DLD1 (cell line): ENCODE measurements around the gene CREB5.

Experiments
- in situ Hi-C: cut with HindIII; loops from 2 replicates; pipeline ENCODE4 v1.10.0; 2017; ENCODE audit warnings: low sequenced_read_pairs

The CREB5 gene

GRCh38 chr7:28701731-28702130 is 289.4 kb downstream of the CREB5 start:
- in situ Hi-C loops, result no loop called here

GRCh38 chr7:28702171-28702570 is 289.9 kb downstream of the CREB5 start:
- in situ Hi-C loops, result no loop called here

DNA sequence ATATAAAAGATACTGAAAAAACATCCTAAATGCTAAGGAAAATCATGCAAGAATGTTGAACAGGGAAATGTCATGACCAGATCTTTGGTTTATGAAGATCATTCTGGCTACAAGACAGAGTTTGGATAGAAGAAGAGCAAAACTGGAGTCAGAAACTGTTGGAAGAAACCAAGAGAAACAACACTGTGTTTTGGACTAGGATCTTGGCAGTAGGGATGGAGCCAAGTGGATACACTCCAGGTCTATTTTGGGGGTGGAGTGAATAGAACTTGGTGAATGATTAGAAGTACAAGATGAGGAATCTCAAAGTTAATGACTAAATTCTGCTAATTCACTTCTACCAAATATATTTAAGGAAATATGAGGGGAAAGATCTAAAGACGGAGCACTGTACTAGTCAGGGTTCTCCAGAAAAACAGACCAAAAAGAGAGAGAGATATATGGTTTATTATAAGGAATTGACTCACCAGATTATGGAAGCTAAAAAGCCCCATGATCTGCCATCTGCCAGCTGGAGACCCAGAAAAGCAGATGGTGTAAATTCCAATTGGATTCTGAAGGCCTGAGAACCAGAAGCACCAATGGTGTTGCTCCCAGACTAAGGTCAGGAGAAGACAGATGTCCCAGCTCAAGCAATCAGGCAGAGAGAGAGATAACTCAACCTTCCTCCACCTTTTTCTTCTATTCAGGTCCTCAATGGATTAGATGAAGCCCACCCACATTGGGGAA is 290.9 kb downstream of the CREB5 start:
- in situ Hi-C loops, result no loop called here

- in situ Hi-C loops, result no loop called here
Measured at GRCh38 chr7:28704706-28705105, 292.4 kb downstream of the CREB5 start.

GRCh38 chr7:28705350-28705749 is 293.0 kb downstream of the CREB5 start:
- in situ Hi-C loops, result no loop called here

- in situ Hi-C loops, result no loop called here
Measured at GRCh38 chr7:28706584-28706983, 294.3 kb downstream of the CREB5 start.

DNA sequence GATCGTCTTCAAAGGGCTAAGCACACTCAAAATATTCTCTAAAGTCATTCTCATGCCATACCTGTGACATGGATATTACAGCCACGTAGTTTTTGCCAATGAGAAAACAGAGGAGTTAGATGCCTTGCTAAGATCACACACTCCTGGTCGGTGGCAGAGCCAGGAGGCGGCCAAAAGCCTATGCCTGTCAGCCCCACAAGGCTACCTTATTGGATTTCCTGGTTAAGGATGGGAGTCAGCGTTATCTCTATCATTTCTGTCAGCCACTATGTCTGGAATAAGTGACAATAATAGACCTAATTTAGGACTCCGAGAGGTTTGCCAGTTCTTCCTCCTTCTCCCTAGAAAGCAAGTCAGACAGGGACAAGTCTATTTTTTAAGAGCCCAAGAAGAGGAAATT is 295.0 kb downstream of the CREB5 start:
- in situ Hi-C loops, result no loop called here

- in situ Hi-C loops, result no loop called here
Measured at GRCh38 chr7:28708033-28708951, 296.0 kb downstream of the CREB5 start.

GRCh38 chr7:28709748-28710147 is 297.4 kb downstream of the CREB5 start:
- in situ Hi-C loops, result no loop called here

DNA sequence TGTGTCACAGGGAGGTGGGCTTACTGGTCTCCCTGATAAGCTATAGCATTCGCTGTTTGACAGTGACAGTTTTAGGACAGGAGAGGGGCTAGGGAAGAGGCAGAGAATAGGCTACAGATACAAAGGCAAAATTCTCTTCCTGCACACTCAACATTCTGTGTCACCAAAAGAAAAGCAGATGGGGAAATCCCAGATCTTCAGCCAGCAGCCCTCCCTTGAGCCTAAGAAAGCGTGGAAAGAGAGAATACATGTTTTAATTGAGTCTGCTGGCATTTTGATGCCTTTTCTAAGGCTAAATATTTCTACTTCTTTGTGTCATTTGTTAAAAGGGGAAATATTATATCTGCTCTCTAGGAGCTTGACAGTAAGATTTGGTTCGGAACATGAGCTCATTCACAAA is 298.8 kb downstream of the CREB5 start:
- in situ Hi-C loops, result no loop called here

DNA sequence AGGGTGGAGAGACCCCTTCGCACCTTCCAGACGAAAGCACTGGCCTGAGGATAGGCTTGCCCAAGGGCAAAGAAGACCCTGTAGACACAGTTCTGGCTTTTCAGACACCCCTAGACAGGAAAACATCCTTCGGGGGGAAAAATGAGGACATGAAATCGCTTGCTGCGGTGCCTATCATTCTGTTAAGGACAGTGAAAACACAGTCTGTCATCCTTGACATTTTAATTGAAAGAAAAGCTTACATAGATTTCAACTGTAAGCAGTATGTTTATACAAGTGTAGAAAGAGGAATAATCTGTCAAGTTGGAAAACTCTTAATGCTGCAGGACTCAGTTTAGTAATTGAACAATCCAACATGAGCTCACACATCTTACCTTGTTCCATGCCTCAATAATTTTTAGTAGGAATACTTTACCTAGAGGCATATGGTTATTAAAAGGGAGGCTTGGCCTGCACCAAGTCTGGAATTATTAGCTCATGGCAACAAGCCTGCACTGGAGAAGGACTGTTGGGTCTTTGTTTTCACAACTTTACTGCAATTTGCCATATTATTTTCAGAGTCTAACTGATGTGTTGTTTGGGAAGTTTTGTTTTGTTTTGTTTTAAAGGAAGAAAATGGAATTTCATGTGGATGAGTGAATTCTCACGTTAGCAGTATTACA is 302.3 kb downstream of the CREB5 start:
- in situ Hi-C loops, result no loop called here

GRCh38 chr7:28717445-28718054 is 305.2 kb downstream of the CREB5 start:
- in situ Hi-C loops, result no loop called here

DNA sequence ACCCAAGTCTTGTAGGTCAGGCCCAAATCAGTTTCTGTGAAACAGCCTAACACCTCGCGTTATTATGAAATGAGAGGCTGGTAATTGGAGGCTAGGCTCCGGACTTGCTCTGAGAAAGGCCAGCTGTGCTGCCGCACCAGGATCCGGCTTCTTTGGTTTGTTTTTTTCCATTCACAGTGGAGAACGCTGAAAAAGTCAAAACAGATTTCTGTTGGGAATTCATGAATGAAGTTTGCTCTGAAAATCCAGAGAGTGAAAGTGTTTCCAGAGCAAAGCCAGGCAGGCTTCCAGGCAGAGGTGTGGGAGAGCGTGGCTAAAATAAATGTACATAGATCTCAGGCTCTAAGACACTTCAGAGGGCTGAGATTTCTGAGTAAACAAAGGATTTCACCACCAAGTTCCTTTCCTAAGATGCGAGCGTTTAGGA is 305.8 kb downstream of the CREB5 start:
- in situ Hi-C loops, result no loop called here

GRCh38 chr7:28718545-28718944 is 306.2 kb downstream of the CREB5 start:
- in situ Hi-C loops, result no loop called here

DNA sequence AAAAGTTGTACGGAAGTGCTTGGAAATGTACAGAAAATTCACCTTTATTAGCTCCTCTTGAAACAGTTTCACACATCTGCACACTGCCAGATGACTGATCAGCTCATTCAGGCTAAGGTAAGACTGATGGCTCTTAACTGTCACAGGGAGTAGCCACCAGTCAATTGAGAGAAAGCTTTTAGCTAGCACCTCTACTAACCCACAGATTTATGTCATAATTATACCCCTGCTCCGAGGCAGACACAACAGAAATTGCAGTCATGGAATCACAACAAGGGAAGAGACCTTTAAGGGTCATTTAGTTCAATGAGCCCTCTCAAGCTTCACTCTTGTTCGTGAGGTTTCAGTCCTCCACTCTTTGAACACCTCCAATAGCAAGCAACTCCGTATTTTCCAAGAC is 310.4 kb downstream of the CREB5 start:
- in situ Hi-C loops, result no loop called here

GRCh38 chr7:28723336-28723735 is 311.0 kb downstream of the CREB5 start:
- in situ Hi-C loops, result no loop called here

GRCh38 chr7:28724563-28724962 is 312.2 kb downstream of the CREB5 start:
- in situ Hi-C loops, result no loop called here

DNA sequence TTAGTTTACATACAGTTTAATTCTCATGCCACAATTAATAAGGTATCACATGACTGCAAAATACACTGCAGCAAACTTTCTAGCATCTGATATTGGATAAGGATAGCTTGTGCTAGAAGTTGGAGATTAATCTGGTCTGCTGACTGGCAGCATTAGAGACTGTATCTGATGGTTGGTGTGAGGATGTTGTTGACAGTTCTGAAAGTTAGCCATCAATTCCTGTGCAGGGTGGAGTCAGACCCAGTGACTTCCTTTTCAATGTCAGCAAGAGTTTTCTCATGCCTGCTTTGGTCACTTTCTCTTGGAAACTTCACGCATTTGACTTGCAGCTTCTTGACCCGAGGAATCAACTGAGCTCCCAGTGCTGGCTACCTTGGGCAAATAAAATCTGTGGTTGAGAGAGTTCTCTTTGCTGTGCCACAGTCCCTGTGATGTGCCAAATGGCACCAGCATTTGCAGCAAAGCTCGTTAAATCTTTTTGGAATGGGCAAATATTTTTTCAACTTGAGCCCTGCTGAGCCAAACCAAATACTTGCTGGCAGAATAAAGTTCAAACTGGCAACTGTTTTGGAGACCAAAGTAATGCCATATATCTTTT is 312.8 kb downstream of the CREB5 start:
- in situ Hi-C loops, result no loop called here

GRCh38 chr7:28725911-28726310 is 313.6 kb downstream of the CREB5 start:
- in situ Hi-C loops, result no loop called here

DNA sequence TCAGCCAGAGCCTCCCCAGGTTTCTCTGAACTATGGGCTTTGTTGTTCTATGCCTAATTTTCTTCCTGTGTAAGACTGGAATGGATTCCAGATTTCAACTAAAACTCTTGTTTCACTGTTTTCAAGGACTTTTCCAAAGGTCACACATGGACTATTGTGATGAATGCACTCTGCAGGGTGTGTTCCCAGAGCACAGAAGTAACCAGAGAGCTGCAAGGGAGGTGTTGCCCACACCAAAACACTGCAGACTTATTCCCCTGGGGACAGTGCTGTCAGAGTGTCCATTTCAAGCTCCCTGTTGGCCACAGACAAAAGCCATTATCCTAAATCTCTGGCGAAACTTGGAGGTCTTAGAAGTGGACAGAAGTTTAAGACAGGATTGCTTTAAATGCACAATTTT is 314.2 kb downstream of the CREB5 start:
- in situ Hi-C loops, result no loop called here

GRCh38 chr7:28729281-28729680 is 317.0 kb downstream of the CREB5 start:
- in situ Hi-C loops, result no loop called here
